Panc1 (cell line): ENCODE measurements around the gene MRPL57. TPM values are rescaled to one million over a fixed set of nuclear protein-coding genes. Genes with fewer than 3 reads are reported as not detected.

Experiments
- ATAC-seq: fragments of 200-7000 bp; cut with Tn5 transposase; 2 replicates; pipeline ENCODE4 v1.9.1; 2020; ENCODE audit warnings: mild to moderate bottlenecking, moderate library complexity
- BruUV-seq: library from RNA; stranded (reverse); fragments of 400-500 nt; replicated peaks from 2 replicates; lab custom pipeline; 2021; lab: Mats Ljungman, UMichigan
- CTCF ChIA-PET: fragments of 300-600 bp; sonication (Branson Sonifier 250); formaldehyde crosslinking; loops from one replicate; lab custom pipeline; 2022; ENCODE audit warnings: antibody characterized with exemption; lab: Charles Lee
- POLR2A ChIA-PET: fragments of 300-600 bp; sonication (Branson Sonifier 250); formaldehyde crosslinking; loops from one replicate; lab custom pipeline; 2022; ENCODE audit warnings: antibody characterized with exemption; lab: Charles Lee
- DNase-seq: peaks from one replicate; pipeline ENCODE4 v3.0.0-alpha.2; 2010; ENCODE audit warnings: low read depth, low spot score
- H3K27ac ChIP-seq: 2 replicates; pipeline ENCODE4 v1.5.1; 2011; ENCODE audit warnings: mild to moderate bottlenecking, low read length, inconsistent platforms
- H3K27me3 ChIP-seq: fragments of 200-500 bp; sonication (Bioruptor generic); 2 replicates; pipeline ENCODE4 v1.6.0; 2014; ENCODE audit warnings: low read length, inconsistent platforms; ENCODE audit not compliant: control insufficient read depth, insufficient read depth
- H3K36me3 ChIP-seq: fragments of 200-500 bp; sonication (Bioruptor generic); 2 replicates; pipeline ENCODE4 v1.5.1; 2014; ENCODE audit warnings: inconsistent platforms, mild to moderate bottlenecking, low read length, moderate library complexity; ENCODE audit not compliant: control insufficient read depth, insufficient read depth
- H3K4me1 ChIP-seq: 2 replicates; pipeline ENCODE4 v1.5.1; 2011; ENCODE audit warnings: inconsistent platforms, mild to moderate bottlenecking, low read length, moderate library complexity; ENCODE audit not compliant: control insufficient read depth, insufficient read depth
- H3K4me3 ChIP-seq, 2 experiments: 2 replicates each; pipeline ENCODE4 v1.5.1; 2011 to 2012; ENCODE audit warnings: low read depth in 2 of 2, low read length in 2 of 2, mild to moderate bottlenecking in 2 of 2, inconsistent platforms in 1 of 2, moderate library complexity in 1 of 2
- H3K9me3 ChIP-seq: fragments of 200-500 bp; sonication (Bioruptor generic); 2 replicates; pipeline ENCODE4 v1.5.1; 2014; ENCODE audit warnings: low read depth, mild to moderate bottlenecking, inconsistent platforms, low read length, moderate library complexity; ENCODE audit not compliant: control insufficient read depth, insufficient read depth
- CTCF ChIP-seq: fragments of 450-650 bp; IDR thresholded peaks from 2 replicates; pipeline ENCODE4 v1.5.1; 2017; ENCODE audit warnings: mild to moderate bottlenecking
- POLR2AphosphoS5 ChIP-seq: IDR thresholded peaks from 2 replicates; pipeline ENCODE4 v1.6.1; 2012; ENCODE audit warnings: mild to moderate bottlenecking, low read depth, low read length, moderate library complexity
- REST ChIP-seq, 2 experiments: IDR thresholded peaks; 2 replicates each; pipeline ENCODE4 v1.6.1; 2011 to 2012; ENCODE audit warnings: low read depth in 2 of 2, control low read depth in 1 of 2, low read length in 1 of 2, mild to moderate bottlenecking in 1 of 2, moderate library complexity in 1 of 2; ENCODE audit not compliant: insufficient read depth in 1 of 2
- SIN3A ChIP-seq: IDR thresholded peaks from 2 replicates; pipeline ENCODE4 v1.6.1; 2012; ENCODE audit warnings: low read depth, mild to moderate bottlenecking, low read length, moderate library complexity, borderline replicate concordance; ENCODE audit not compliant: insufficient read depth
- TCF7L2 ChIP-seq: IDR thresholded peaks from 2 replicates; pipeline ENCODE4 v1.6.1; 2011; ENCODE audit warnings: mild to moderate bottlenecking, low read depth, low read length, inconsistent platforms
- in situ Hi-C: cut with HindIII; loops from 2 replicates; pipeline ENCODE4 v1.10.0; 2016; ENCODE audit warnings: low sequenced_read_pairs, low pct_unique_long_range_greater_than_20kb
- intact Hi-C: fragments of 100-400 bp; cut with micrococcal nuclease; formaldehyde crosslinking; loops from one replicate; pipeline ENCODE4 v1.10.0; 2022; ENCODE audit not compliant: unreplicated experiment
- total RNA-seq: library from RNA; stranded (reverse); gene quantifications from one replicate; pipeline ENCODE4 v1.2.1, GENCODE V29; 2021; ENCODE audit not compliant: unreplicated experiment

Gene MRPL57
- total RNA-seq, 1 experiment from 2014 or later: 14.0 TPM

DNA sequence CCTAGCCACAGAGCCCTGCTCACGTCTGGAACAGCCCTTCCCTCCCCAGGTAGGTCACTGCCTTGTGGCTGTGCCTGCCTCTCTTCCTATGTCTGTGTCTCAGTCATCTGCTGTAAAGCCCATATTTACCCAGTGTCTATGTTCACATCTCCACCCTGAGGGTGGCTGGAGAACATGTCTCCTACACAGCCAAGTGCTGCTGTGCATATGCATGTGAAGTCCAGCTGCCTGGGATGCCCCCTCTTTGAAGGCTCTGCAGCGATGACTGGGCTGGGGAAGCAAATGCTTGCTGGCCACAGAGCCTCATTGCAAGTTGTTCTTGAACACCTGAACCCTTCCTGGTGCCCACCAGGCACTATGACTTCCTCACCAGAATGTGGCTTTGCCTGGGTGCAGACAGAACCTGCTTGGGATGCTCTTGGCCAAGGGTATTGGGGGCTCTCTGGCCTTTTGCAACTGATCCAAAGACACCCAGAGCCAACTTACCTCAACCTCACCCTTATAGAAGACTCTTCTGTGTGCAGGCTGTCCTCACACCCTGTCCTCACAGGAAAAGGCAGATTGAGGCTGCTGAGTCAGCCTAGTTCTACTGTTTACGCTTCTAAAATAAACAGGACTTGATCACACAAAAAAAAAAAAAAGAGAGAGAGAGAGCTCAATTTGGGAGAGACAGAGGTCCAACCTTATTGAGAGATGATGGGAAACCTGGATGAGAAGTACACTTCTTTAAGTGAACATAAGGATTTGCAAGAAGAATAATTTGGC, 26.5 kb downstream of the MRPL57 start:
- Histone ChIP-seq H3K4me3 (no peak overlapping the region), H3K27ac (no peak overlapping the region), H3K4me1 (no peaks in the 10 kb centered on the region), H3K9me3 (no peaks in the 10 kb centered on the region), H3K27me3 (no peaks in the 10 kb centered on the region), H3K36me3 (no peaks in the 10 kb centered on the region)
- no TSS peak for BruUV-seq
- ATAC-seq (no peak), DNase-seq (no peak)
- intact Hi-C loops: no loop called here
- ChIA-PET POLR2A (no interaction called here), CTCF (no interaction called here)
- in situ Hi-C loops: no loop called here
- no peak for TF ChIP-seq CTCF
- TF ChIP-seq TCF7L2: no peak
- TF ChIP-seq POLR2AphosphoS5: no peak
- no peak for TF ChIP-seq SIN3A
- no peak for TF ChIP-seq REST (IDR thresholded peaks at IDR 0.05; ENCODE audit: insufficient read depth in 1 of 2, low read depth in 2 of 2, low read length in 1 of 2)

- POLR2A ChIA-PET: no interaction called here
- Histone ChIP-seq H3K9me3 (no peaks in the 10 kb centered on the region), H3K4me3 (no peak overlapping the region), H3K4me1 (no peaks in the 10 kb centered on the region), H3K27ac (no peak overlapping the region), H3K27me3 (no peaks in the 10 kb centered on the region), H3K36me3 (no peaks in the 10 kb centered on the region)
- in situ Hi-C loops: no loop called here
- CTCF ChIA-PET: no interaction called here
- no peak for TF ChIP-seq SIN3A
- TF ChIP-seq POLR2AphosphoS5: no peak
- no peak for TF ChIP-seq CTCF
- no peak for TF ChIP-seq TCF7L2
- no peak for TF ChIP-seq REST (IDR thresholded peaks at IDR 0.05; ENCODE audit: insufficient read depth in 1 of 2, low read depth in 2 of 2, low read length in 1 of 2)
- DNase-seq (no peak), ATAC-seq (no peak)
- no TSS peak for BruUV-seq
- intact Hi-C loops: no loop called here
Observed at GRCh38 chr13:21208652-21209154, 32.2 kb downstream of the MRPL57 start.
